SK-N-MC (cell line): Measurements from ENCODE around the gene TMEM120A.

ENCODE experiments used
- DNase-seq: peaks from one replicate; pipeline ENCODE4 v3.0.0-alpha.2; 2011; ENCODE audit warnings: low read depth, low spot score
- H3K27ac ChIP-seq: fragments of 200-600 bp; sonication (generic); 2 replicates; pipeline ENCODE4 v1.5.1; 2016; ENCODE audit warnings: mixed run types
- H3K36me3 ChIP-seq: fragments of 200-600 bp; sonication (generic); 2 replicates; pipeline ENCODE4 v1.6.1; 2017; ENCODE audit warnings: antibody characterized with exemption, low read length, mixed read lengths; ENCODE audit not compliant: insufficient read depth
- H3K4me3 ChIP-seq: fragments of 200-600 bp; sonication (generic); 2 replicates; pipeline ENCODE4 v1.5.1; 2016
- H3K9ac ChIP-seq: fragments of 200-600 bp; sonication (generic); 2 replicates; pipeline ENCODE4 v1.8.0; 2017; ENCODE audit warnings: mixed run types, mixed read lengths; ENCODE audit not compliant: insufficient read length
- H3K9me3 ChIP-seq: fragments of 200-600 bp; sonication (generic); 2 replicates; pipeline ENCODE4 v1.6.1; 2017; ENCODE audit warnings: low read depth, mild to moderate bottlenecking, antibody characterized with exemption, low read length, moderate library complexity, mixed read lengths
- EZH2 ChIP-seq: fragments of 200-600 bp; sonication (generic); IDR thresholded peaks from one replicate; pipeline ENCODE4 v1.6.1; 2017; ENCODE audit warnings: antibody characterized with exemption
- FOXP2 ChIP-seq: optimal IDR thresholded peaks from 2 replicates; pipeline ENCODE3; 2011; ENCODE audit warnings: mild to moderate bottlenecking, moderate library complexity; ENCODE audit not compliant: insufficient read depth; ENCODE audit errors: extremely low read length, control extremely low read depth
- POLR2AphosphoS5 ChIP-seq: IDR thresholded peaks from 2 replicates; pipeline ENCODE4 v1.6.1; 2012; ENCODE audit warnings: mild to moderate bottlenecking, low read depth, low read length, borderline replicate concordance

TMEM120A gene

DNA sequence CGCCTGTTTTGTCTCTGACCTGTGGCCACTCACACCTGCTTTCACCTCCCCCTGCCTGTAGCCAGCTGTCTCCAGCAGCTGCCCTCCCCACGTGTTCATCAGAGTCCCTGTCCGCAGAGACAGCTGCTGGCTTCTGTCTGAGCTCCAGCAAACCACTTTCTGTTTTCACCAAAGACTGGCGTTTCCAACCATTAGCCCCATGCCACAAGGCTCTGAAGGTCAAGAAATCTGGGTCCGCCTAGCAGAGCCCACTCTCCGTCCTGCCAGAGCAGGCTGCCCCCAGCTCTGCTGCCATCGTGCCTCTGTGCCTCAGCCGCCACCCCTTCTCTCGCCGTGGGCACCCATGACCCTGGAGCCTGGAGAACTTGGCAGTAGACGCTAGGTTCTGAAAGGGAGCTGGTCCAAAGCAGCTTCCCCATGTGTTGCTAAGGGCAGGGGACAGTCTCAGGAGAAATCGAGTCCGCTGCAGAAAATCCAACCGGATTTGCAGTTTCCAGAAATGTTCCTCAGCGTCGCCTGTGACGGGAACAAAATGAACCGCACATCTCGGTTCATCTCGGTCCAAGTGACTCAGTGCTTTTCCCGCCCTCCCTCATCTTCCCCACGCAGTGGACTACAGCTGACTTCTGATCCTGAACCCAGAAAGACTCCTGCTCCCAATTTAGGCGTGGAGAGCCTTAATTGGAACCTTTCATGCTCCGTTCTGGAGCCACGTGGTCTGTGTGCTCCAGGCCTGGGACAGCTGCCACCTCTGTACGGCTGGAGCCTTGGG, 28.0 kb downstream of the TMEM120A start:
- Histone ChIP-seq H3K36me3 (no peaks in the 10 kb centered on the region), H3K9ac (no peak overlapping the region), H3K9me3 (no peaks in the 10 kb centered on the region), H3K4me3 (no peak overlapping the region), H3K27ac (no peak overlapping the region)
- no peak for DNase-seq
- TF ChIP-seq FOXP2 (no peak), POLR2AphosphoS5 (no peak), EZH2 (no peak)

DNA sequence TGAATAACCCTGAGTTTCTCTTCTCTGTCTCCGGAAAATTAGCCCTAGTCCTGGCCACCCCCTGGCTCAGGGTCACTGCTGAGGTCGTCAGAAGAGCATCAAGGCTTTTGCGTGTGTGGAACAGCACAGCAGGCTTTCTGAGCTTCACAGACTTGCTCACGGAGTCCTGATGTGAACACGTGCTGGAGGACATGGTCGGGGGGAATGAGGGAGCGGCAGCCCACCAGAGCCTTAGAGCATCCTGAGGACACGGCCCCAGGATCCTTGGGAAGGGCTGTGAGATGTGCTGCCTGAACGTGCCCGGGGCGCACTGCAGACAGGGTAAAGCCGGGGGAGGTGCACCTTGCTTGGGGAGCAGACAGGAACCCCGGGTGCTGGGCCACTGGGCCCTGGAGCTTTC, 28.8 kb downstream of the TMEM120A start:
- TF ChIP-seq FOXP2 (no peak), EZH2 (no peak), POLR2AphosphoS5 (no peak)
- H3K27ac ChIP-seq: no peak overlapping the region
- H3K36me3 ChIP-seq: no peaks in the 10 kb centered on the region
- no peak overlapping the region for H3K9ac ChIP-seq
- no peaks in the 10 kb centered on the region for H3K9me3 ChIP-seq
- H3K4me3 ChIP-seq: no peak overlapping the region
- no peak for DNase-seq

DNA sequence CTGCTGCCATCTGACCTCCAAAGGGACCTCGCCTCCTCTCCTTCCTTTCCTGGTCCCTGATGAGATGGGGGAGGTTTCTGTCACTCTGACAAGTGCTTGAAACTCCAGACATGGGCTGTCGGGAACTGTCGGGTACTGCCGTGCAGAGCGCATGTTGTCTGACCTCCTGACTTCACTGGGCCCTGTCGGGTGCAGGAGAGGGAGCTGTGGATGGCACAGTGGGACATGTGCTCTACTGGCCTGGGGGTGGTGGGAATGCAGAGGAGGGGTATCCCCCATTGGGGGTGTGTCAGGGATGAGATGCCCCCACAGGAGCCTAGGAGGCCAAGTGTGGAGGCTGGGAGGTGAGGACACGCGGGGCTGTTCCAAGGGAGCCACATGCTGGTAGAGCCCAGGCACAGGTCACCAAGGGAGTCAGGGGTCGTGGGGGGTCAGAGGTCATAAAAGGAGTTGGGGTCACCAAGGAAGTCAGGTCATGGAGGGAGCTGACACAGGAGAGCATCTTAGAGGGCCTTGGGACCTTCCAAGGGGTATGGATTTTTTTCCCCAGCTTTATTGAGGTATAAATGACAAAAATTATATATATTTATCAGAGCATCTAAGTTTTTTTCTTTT, 30.9 kb downstream of the TMEM120A start:
- H3K36me3 ChIP-seq: no peaks in the 10 kb centered on the region
- H3K4me3 ChIP-seq: no peak overlapping the region
- DNase-seq: no peak
- no peaks in the 10 kb centered on the region for H3K9me3 ChIP-seq
- no peak overlapping the region for H3K9ac ChIP-seq
- H3K27ac ChIP-seq: no peak overlapping the region
- TF ChIP-seq FOXP2 (no peak), EZH2 (no peak), POLR2AphosphoS5 (no peak)

DNA sequence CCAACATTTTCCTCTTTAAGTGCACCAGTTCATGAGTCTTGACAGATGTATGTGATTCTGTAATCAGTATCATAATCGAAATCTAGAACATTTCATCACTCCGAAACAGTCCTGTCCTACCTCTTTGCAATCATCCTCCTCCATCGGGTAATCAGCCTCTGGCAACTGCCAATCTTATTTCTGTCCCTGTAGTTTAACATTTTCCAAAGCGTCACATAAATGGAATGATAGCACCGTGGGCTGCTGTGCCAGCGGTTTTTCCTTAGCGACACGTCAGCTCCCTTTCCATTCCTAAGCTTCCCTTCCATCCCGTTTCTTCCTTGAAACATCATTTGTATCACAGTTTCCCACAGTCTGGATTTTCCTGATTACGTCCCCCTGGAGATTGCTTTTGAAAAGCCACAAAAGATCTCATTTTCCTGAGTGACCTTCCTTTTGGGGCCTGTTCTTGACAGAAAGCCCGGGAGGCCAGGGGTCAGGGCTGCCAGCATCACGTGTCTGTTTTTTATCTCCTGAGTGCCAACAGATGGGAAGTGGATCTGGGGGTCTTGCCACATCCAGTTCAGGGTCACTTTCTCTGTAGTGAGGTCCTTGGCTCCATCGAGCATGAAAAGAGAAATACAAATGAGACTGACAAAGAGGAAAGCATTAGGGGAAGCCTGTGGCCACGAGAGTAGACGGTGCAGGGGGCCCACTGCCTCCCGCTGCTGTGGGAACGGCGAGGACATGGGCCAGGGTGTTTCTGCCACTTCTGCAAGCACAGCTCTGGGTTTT, 31.6 kb downstream of the TMEM120A start:
- Histone ChIP-seq H3K36me3 (peaks cover 3% of the 10 kb centered on the region; the same call in 1 of the 2 replicates), H3K9ac (no peak overlapping the region), H3K27ac (no peak overlapping the region), H3K9me3 (no peaks in the 10 kb centered on the region), H3K4me3 (no peak overlapping the region)
- TF ChIP-seq EZH2 (no peak), FOXP2 (no peak), POLR2AphosphoS5 (no peak)
- no peak for DNase-seq

DNA sequence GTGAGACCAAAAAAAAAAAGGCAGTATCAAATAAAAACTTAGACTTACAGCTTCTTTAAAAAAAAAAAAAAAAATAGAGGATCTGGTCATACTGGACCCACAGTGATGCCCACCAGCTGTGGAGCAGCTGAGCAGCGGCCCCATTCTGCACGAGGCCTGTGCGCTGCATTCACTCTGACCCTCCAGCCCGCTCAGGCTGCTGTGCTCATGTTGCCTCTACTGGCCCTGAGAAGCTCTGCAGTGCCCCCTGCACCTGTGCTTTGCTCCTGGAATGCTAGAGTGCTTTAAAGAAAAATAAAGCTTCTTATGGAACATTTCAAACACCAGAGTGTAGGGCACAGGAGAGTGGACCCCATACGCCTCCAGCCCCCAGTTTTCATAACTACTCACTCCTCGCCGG, 33.2 kb downstream of the TMEM120A start:
- DNase-seq: no peak
- H3K9me3 ChIP-seq: no peaks in the 10 kb centered on the region
- peaks cover 6% of the 10 kb centered on the region; the same call in 1 of the 2 replicates for H3K36me3 ChIP-seq
- H3K27ac ChIP-seq: no peak overlapping the region
- TF ChIP-seq FOXP2 (no peak), EZH2 (no peak), POLR2AphosphoS5 (no peak)
- no peak overlapping the region for H3K4me3 ChIP-seq
- no peak overlapping the region for H3K9ac ChIP-seq

DNA sequence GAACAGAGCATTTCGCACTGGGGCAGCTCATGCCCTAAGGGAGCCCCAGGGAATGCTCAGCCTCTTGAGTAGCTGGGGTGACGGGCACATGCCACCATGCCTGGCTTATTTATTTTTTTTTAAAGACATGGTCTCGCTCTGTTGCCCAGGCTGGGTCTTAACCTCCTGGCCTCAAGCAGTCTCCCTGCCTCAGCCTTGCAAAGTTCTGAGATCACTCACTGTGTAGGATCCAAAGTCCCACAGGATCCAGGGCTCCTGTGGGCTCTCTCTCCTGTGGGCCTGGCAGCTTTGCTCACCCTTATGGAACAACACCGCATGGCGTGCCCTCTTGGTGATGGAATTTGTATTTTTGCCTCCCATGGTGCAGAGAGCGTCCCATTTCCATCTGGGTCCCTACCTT, 34.0 kb downstream of the TMEM120A start:
- H3K9me3 ChIP-seq: no peaks in the 10 kb centered on the region
- H3K4me3 ChIP-seq: no peak overlapping the region
- TF ChIP-seq POLR2AphosphoS5: no peak
- TF ChIP-seq FOXP2: no peak
- TF ChIP-seq EZH2: no peak
- no peak overlapping the region for H3K27ac ChIP-seq
- DNase-seq: no peak
- H3K9ac ChIP-seq: no peak overlapping the region
- peaks cover 6% of the 10 kb centered on the region; the same call in 1 of the 2 replicates for H3K36me3 ChIP-seq

DNA sequence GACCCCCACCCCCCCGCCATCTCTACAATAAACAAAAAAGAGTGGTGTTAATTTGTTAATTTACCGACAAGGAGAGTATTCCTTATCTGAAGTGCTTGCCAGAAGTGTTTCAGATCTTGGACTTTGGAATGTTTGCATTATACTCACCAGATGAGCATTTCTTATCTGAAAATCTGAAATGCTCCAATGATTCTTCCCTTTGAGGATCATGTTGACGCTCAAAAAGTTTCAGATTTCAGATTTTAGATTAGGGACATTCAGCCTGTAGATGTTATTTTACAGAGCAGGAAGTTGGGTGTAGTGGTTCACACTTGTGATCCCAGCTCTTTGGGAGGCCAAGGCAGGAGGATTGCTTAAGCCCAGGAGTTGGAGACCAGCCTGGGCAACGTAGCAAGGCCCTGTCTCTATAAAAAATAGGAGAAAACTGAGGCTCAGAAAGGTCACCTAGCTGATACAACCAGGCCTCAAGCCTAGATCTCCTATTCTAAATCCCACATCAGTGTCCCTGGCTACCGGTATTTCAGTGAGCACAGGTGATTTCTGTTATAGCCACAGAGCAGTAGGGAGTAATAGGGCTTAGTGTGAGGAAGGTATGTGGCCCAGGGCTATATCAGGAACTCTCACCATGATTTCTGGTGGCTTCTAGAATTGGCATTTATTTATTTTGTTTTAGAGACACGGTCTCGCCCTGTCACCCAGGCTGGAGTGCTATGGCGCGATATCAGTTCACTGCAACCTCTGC, 35.4 kb downstream of the TMEM120A start:
- Histone ChIP-seq H3K27ac (no peak overlapping the region), H3K9me3 (no peaks in the 10 kb centered on the region), H3K9ac (no peak overlapping the region), H3K4me3 (no peak overlapping the region), H3K36me3 (peaks cover 9% of the 10 kb centered on the region)
- TF ChIP-seq POLR2AphosphoS5 (no peak), EZH2 (no peak), FOXP2 (no peak)
- no peak for DNase-seq
